Neuronal stem cell (in vitro differentiated cells): Measurements from ENCODE around the gene C11orf52.

Source experiments
- DNase-seq: peaks from one replicate; pipeline ENCODE4 v3.0.0-alpha.2; 2013; ENCODE audit warnings: low spot score
- H2AFZ ChIP-seq: one replicate; pipeline ENCODE4 v1.6.1; 2013; ENCODE audit warnings: mild to moderate bottlenecking, low read length, inconsistent platforms
- H2AK5ac ChIP-seq: 2 replicates; pipeline ENCODE4 v1.6.1; 2013; ENCODE audit warnings: low read depth, mild to moderate bottlenecking, inconsistent platforms, low read length, moderate library complexity, mixed read lengths
- H2BK120ac ChIP-seq: 2 replicates; pipeline ENCODE4 v1.6.1; 2013; ENCODE audit warnings: low read depth, mild to moderate bottlenecking, inconsistent platforms, low read length, moderate library complexity, mixed read lengths
- H2BK12ac ChIP-seq: one replicate; pipeline ENCODE4 v1.6.1; 2013; ENCODE audit warnings: low read length, inconsistent platforms
- H2BK15ac ChIP-seq: 2 replicates; pipeline ENCODE4 v1.6.1; 2013; ENCODE audit warnings: mild to moderate bottlenecking, low read length, inconsistent platforms, mixed read lengths
- H2BK5ac ChIP-seq: one replicate; pipeline ENCODE4 v1.6.1; 2013; ENCODE audit warnings: inconsistent platforms, mild to moderate bottlenecking, low read length, moderate library complexity
- H3K14ac ChIP-seq: one replicate; pipeline ENCODE4 v1.6.1; 2013; ENCODE audit warnings: low read length, inconsistent platforms
- H3K18ac ChIP-seq: 2 replicates; pipeline ENCODE4 v1.6.1; 2013; ENCODE audit warnings: low read length, inconsistent platforms
- H3K23ac ChIP-seq: 2 replicates; pipeline ENCODE4 v1.6.1; 2013; ENCODE audit warnings: low read depth, mild to moderate bottlenecking, mixed read lengths, low read length, inconsistent platforms; ENCODE audit not compliant: poor library complexity
- H3K27ac ChIP-seq: replicated peaks from 3 replicates; pipeline ENCODE4 v1.5.1; 2013; ENCODE audit warnings: low read length, inconsistent platforms
- H3K27me3 ChIP-seq, 3 experiments: 2 replicates each; pipeline ENCODE4 v1.6.1; 2013; ENCODE audit warnings: low read length in 3 of 3, mild to moderate bottlenecking in 2 of 3, inconsistent platforms in 1 of 3, low read depth in 1 of 3, mixed read lengths in 1 of 3, moderate library complexity in 1 of 3; ENCODE audit not compliant: control insufficient read depth in 3 of 3, insufficient read depth in 3 of 3
- H3K36me3 ChIP-seq, 2 donors: replicated peaks in 1 of 2; 2 replicates each; pipeline ENCODE4 v1.6.1; 2013; ENCODE audit warnings: low read length in 2 of 2; ENCODE audit not compliant: control insufficient read depth in 2 of 2, insufficient read depth in 2 of 2
- H3K4ac ChIP-seq: 2 replicates; pipeline ENCODE4 v1.6.1; 2013; ENCODE audit warnings: inconsistent platforms, mild to moderate bottlenecking, low read length, moderate library complexity
- H3K4me1 ChIP-seq, 2 donors: 1 replicate in 1 of 2; 2 replicates in 1 of 2; pipeline ENCODE4 v1.6.1; 2013; ENCODE audit warnings: low read length in 2 of 2, low read depth in 1 of 2; ENCODE audit not compliant: control insufficient read depth in 2 of 2, insufficient read depth in 1 of 2
- H3K4me2 ChIP-seq: one replicate; pipeline ENCODE4 v1.6.1; 2013; ENCODE audit warnings: mild to moderate bottlenecking, low read length, inconsistent platforms; ENCODE audit not compliant: insufficient read depth, poor library complexity, severe bottlenecking
- H3K4me3 ChIP-seq, 2 donors: 2 replicates each; pipeline ENCODE4 v1.5.1; 2013; ENCODE audit warnings: low read length in 2 of 2, mild to moderate bottlenecking in 2 of 2, inconsistent platforms in 1 of 2, moderate library complexity in 1 of 2
- H3K79me1 ChIP-seq: one replicate; pipeline ENCODE4 v1.6.1; 2013; ENCODE audit warnings: low read depth, mild to moderate bottlenecking, inconsistent platforms, low read length, moderate library complexity
- H3K9ac ChIP-seq: one replicate; pipeline ENCODE4 v1.6.1; 2013; ENCODE audit warnings: mild to moderate bottlenecking, low read depth, low read length, inconsistent platforms; ENCODE audit not compliant: poor library complexity
- H3K9me3 ChIP-seq, 2 donors: replicated peaks in 1 of 2; 2 replicates each; pipeline versions ENCODE3 to v1.6.1; 2013; ENCODE audit warnings: low read length in 2 of 2, mild to moderate bottlenecking in 2 of 2, inconsistent platforms in 1 of 2, low read depth in 1 of 2, mixed read lengths in 1 of 2, moderate library complexity in 1 of 2; ENCODE audit not compliant: control insufficient read depth in 2 of 2, insufficient read depth in 1 of 2
- H4K8ac ChIP-seq: one replicate; pipeline ENCODE4 v1.6.1; 2013; ENCODE audit warnings: low read depth, mild to moderate bottlenecking, inconsistent platforms, low read length, moderate library complexity
- H4K91ac ChIP-seq: one replicate; pipeline ENCODE4 v1.6.1; 2013; ENCODE audit warnings: low read length, low read depth, mild to moderate bottlenecking, inconsistent platforms; ENCODE audit not compliant: poor library complexity
- WGBS, 2 donors: extraction: QIAGEN DNeasy Blood & Tissue Kit; methylation state at CpG; one replicate each; pipeline ENCODE4 v1.1.7; 2013; ENCODE audit warnings: missing lambda C conversion rate in 2 of 2, mixed read lengths in 1 of 2; ENCODE audit not compliant: insufficient read length in 2 of 2, insufficient replicate concordance in 1 of 2; ENCODE audit errors: extremely low coverage in 2 of 2; 5-methylcytosine and 5-hydroxymethylcytosine counted together

Gene C11orf52

DNA sequence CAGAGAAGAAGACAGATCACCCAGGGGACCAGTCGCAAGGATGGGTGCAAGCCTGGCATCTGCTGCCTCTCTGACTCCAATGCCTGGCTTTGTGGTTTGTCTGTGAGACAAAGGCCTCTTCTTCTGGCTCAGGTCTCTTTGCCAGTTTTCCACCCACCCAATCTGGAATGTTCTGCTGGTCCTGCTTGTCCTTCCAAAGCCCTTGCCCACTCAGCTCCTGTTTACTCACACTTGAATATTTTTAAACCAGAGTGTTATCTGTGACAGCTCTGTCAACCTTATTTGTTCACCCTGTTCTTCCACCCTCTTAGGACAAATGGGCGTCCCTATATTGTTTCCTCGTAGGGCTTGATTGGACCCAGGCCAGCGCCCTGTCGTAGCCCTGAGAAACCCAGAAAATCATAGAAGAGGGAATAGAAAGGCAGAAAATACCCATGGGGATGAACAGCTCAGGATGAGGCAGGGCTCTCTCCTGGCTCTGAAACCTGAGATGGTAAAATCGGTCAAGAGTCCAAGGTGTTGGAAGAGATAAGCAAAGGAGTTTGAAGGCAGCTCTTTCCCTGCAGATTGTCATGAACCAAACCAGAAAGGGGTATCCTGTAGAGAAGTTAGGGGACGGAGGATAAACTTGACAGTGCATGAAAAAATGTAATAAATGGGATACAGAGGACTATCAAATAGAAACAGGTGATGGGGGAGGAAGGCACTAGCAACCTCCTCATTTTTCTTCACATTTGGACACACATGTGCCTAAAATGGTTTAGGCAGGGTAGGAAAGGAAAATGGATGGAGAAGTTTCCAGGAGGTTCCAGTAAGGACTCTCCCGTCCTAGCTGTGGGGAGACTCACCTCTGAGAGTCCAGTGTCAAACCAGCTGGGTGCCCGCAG is 7.8 kb upstream of the C11orf52 start:
- H3K4ac ChIP-seq, result no peak overlapping the region
- H3K4me1 ChIP-seq, result peaks cover 5 to 13% of the 10 kb centered on the region in 2 donors
- DNase-seq, result no peak
- H2BK120ac ChIP-seq, result no peak overlapping the region
- no peak overlapping the region for H3K18ac ChIP-seq
- H3K14ac ChIP-seq, result peak overlapping the region; percentile 83
- no peak overlapping the region for H3K9ac ChIP-seq
- H4K91ac ChIP-seq, result no peak overlapping the region
- no peak overlapping the region for H3K27ac ChIP-seq
- no peak overlapping the region for H2AK5ac ChIP-seq
- no peak overlapping the region for H2BK12ac ChIP-seq
- no peaks in the 10 kb centered on the region for H3K36me3 ChIP-seq
- no peak overlapping the region for H2AFZ ChIP-seq
- H3K27me3 ChIP-seq, result no peaks in the 10 kb centered on the region
- H3K23ac ChIP-seq, result no peak overlapping the region
- no peaks in the 10 kb centered on the region for H3K9me3 ChIP-seq
- no peak overlapping the region for H3K4me3 ChIP-seq
- no peak overlapping the region for H2BK5ac ChIP-seq
- H3K4me2 ChIP-seq, result no peak overlapping the region
- WGBS, 2 donors, result no CpG with 5 or more reads among the region's 9 CpGs
- no peaks in the 10 kb centered on the region for H3K79me1 ChIP-seq
- H2BK15ac ChIP-seq, result no peak overlapping the region
- H4K8ac ChIP-seq, result no peak overlapping the region

DNA sequence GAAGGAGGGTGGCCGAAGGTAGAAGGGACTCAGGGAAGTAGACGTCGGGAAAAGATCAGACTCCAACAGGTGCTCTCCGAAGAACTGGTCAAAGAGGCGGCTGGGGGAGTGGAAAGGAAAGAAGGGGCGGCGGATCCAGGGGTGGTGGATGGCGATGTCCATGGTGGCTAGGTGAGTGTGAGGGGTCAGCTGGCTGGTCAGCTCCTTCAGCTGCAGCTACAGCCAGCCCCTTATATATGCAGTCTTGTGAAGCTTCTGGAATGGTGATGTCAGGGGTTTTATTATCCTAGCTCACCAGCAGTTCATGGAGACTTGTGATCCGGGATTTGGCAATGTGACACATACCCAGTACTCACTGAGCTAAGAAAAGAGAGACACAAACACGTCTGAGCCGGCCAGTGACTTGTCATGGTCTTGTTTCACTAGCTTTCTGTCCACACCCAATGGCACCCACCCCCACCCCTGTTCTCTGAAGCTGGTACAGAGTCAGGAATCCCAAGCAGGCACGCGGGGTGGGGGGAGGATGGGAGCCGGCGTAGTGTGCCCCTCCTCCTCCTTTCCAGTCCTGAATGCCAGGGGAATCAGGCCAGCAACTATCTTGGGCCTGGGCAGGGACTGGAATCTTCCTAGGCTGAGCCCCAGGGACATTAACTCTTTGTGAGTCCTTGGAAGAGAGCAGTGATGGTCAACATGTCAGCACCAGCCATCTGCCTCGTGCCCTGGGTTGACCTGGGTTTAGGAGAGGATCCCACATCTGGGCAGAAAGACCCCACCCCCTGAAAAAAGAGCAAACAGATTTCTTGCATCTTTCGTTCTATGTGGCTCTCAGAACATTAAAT is 6.9 kb upstream of the C11orf52 start, which contains the start of gene CRYAB:
Gene CRYAB (minus strand): TSS at position 208 of the 839 bp plus-strand sequence. CDS start 46 bp downstream, at position 162.
- Histone ChIP-seq H3K27me3 (no peaks in the 10 kb centered on the region), H4K91ac (no peak within 1 kb of the TSS), H2BK120ac (no peak within 1 kb of the TSS), H3K9ac (no peak within 1 kb of the TSS), H3K9me3 (no peaks in the 10 kb centered on the region), H3K4me1 (peaks cover 5 to 13% of the 10 kb centered on the region in 2 donors), H4K8ac (no peak within 1 kb of the TSS), H2BK12ac (no peak within 1 kb of the TSS), H2AK5ac (peak within 1 kb of the TSS; percentile 65), H3K18ac (peak within 1 kb of the TSS; percentile 74), H3K4me2 (no peak within 1 kb of the TSS), H2AFZ (peak within 1 kb of the TSS; percentile 89), H3K4me3 (no peak within 1 kb of the TSS), H3K36me3 (no peaks in the 10 kb centered on the region), H2BK5ac (peak within 1 kb of the TSS; percentile 16), H3K27ac (no peak within 1 kb of the TSS), H2BK15ac (peak within 1 kb of the TSS; percentile 45), H3K4ac (no peak within 1 kb of the TSS), H3K79me1 (no peaks in the 10 kb centered on the region), H3K23ac (peak within 1 kb of the TSS; percentile 0), H3K14ac (peak within 1 kb of the TSS; percentile 83)
- no CpG with 5 or more reads among the region's 17 CpGs for WGBS, 2 donors
- DNase-seq, result no peak

DNA sequence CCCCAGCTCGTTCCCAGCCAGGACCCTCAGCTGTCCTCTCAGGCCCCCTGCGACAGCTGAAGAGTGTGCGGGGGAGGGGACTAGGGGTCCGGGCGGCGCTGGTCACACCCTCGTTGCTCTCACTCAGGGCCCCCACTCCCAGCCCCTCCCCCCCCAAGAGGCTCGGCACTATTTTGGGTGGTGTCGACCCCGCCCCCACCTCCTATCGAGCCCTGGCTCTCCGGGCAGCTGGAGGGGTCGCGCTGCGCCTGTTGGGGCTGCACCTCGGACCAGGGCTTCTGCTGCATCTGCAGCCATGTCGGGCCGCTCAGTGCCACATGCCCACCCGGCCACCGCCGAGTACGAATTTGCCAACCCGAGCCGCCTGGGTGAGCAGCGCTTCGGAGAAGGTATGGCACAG is 6.2 kb upstream of the C11orf52 start, which contains the start of gene HSPB2:
Gene HSPB2 (plus strand): TSS at position 200 of the 400 bp plus-strand sequence. CDS start 96 bp downstream, at position 296.
- H3K9me3 ChIP-seq, result no peaks in the 10 kb centered on the region
- H3K4ac ChIP-seq, result no peak within 1 kb of the TSS
- H3K14ac ChIP-seq, result peak within 1 kb of the TSS; percentile 83
- H4K91ac ChIP-seq, result no peak within 1 kb of the TSS
- H3K4me1 ChIP-seq, result peaks cover 5 to 13% of the 10 kb centered on the region in 2 donors
- WGBS, 2 donors, result no CpG with 5 or more reads among the region's 26 CpGs
- H2BK5ac ChIP-seq, result peak within 1 kb of the TSS; percentile 16
- H3K4me2 ChIP-seq, result no peak within 1 kb of the TSS
- no peak within 1 kb of the TSS for H3K9ac ChIP-seq
- H3K36me3 ChIP-seq, result no peaks in the 10 kb centered on the region
- no peak for DNase-seq
- H3K27ac ChIP-seq, result no peak within 1 kb of the TSS
- H2BK15ac ChIP-seq, result peak within 1 kb of the TSS; percentile 45
- H2BK120ac ChIP-seq, result no peak within 1 kb of the TSS
- no peaks in the 10 kb centered on the region for H3K79me1 ChIP-seq
- H3K23ac ChIP-seq, result peak within 1 kb of the TSS; percentile 4
- no peak within 1 kb of the TSS for H2BK12ac ChIP-seq
- peak within 1 kb of the TSS; percentile 74 for H3K18ac ChIP-seq
- H2AFZ ChIP-seq, result peak within 1 kb of the TSS; percentile 89
- no peak within 1 kb of the TSS for H3K4me3 ChIP-seq
- no peaks in the 10 kb centered on the region for H3K27me3 ChIP-seq
- H2AK5ac ChIP-seq, result peak within 1 kb of the TSS; percentile 65
- H4K8ac ChIP-seq, result no peak within 1 kb of the TSS
